Lower leg skin (tissue), 3 donors: ENCODE results near the gene PITPNB.

Experiments
- CTCF ChIP-seq, 3 donors: fragments of 450-650 bp; IDR thresholded peaks; one replicate each; pipeline ENCODE4 v1.5.1; 2016; ENCODE audit warnings: antibody characterized with exemption in 3 of 3, mild to moderate bottlenecking in 3 of 3, moderate library complexity in 2 of 3
- POLR2A ChIP-seq, 2 donors: fragments of 450-650 bp; IDR thresholded peaks; one replicate each; pipeline ENCODE4 v1.6.1; 2016 to 2017; ENCODE audit warnings: antibody characterized with exemption in 2 of 2, mild to moderate bottlenecking in 1 of 2, moderate library complexity in 1 of 2

- TF ChIP-seq CTCF (IDR thresholded peaks at IDR 0.05) (no peak), POLR2A (IDR thresholded peaks at IDR 0.05) (no peak)
Measured at GRCh38 chr22:27834364-27835185, 84.5 kb downstream of the PITPNB start.
